MM.1S (cell line): Measurements from ENCODE around the gene INSR.
A peak's percentile ranks its signal among the peaks of the same experiment; 100 is the strongest.

ENCODE experiments used
- DNase-seq: peaks from one replicate; pipeline ENCODE4 v3.0.0-alpha.2; 2015
- H2AFZ ChIP-seq: fragments of 300-600 bp; sonication (generic); 2 replicates; pipeline ENCODE4 v1.6.0; 2016; ENCODE audit warnings: antibody characterized with exemption, low read length
- H3F3A ChIP-seq: fragments of 300-600 bp; sonication (generic); 2 replicates; pipeline ENCODE4 v1.6.1; 2016; ENCODE audit warnings: mild to moderate bottlenecking, antibody characterized with exemption, low read length, moderate library complexity, mixed read lengths; ENCODE audit not compliant: insufficient read depth
- H3K27ac ChIP-seq: fragments of 300-600 bp; sonication (generic); 2 replicates; pipeline ENCODE4 v1.5.1; 2016; ENCODE audit warnings: mild to moderate bottlenecking, low read length
- H3K27me3 ChIP-seq: fragments of 300-600 bp; sonication (generic); replicated peaks from 2 replicates; pipeline ENCODE4 v1.6.0; 2016; ENCODE audit warnings: low read length; ENCODE audit not compliant: insufficient read depth
- H3K36me3 ChIP-seq: fragments of 300-600 bp; sonication (generic); replicated peaks from 2 replicates; pipeline ENCODE4 v1.6.1; 2016; ENCODE audit warnings: mild to moderate bottlenecking, low read length, mixed read lengths; ENCODE audit not compliant: insufficient read depth
- H3K4me1 ChIP-seq: fragments of 300-600 bp; sonication (generic); 2 replicates; pipeline ENCODE4 v1.6.1; 2016; ENCODE audit warnings: low read length, mixed read lengths
- H3K4me2 ChIP-seq: fragments of 300-600 bp; sonication (generic); 2 replicates; pipeline ENCODE4 v1.6.0; 2016; ENCODE audit warnings: low read depth, low read length
- H3K4me3 ChIP-seq: fragments of 300-600 bp; sonication (generic); 2 replicates; pipeline ENCODE4 v1.5.1; 2016; ENCODE audit warnings: low read length, mixed read lengths
- H3K79me2 ChIP-seq: fragments of 300-600 bp; sonication (generic); 2 replicates; pipeline ENCODE4 v1.6.1; 2016; ENCODE audit warnings: mixed run types, low read length, mixed read lengths
- H3K9ac ChIP-seq: fragments of 300-600 bp; sonication (generic); 2 replicates; pipeline ENCODE4 v1.6.1; 2016; ENCODE audit warnings: low read length, mixed read lengths
- H3K9me2 ChIP-seq: fragments of 300-600 bp; sonication (generic); replicated peaks from 2 replicates; pipeline ENCODE4 v1.6.1; 2016; ENCODE audit warnings: mild to moderate bottlenecking, low read length, mixed read lengths; ENCODE audit not compliant: insufficient read depth
- H3K9me3 ChIP-seq: fragments of 300-600 bp; sonication (generic); replicated peaks from 2 replicates; pipeline ENCODE4 v1.6.1; 2016; ENCODE audit warnings: mild to moderate bottlenecking, low read length, mixed read lengths; ENCODE audit not compliant: insufficient read depth
- H4K20me1 ChIP-seq: fragments of 300-600 bp; sonication (generic); 2 replicates; pipeline ENCODE4 v1.6.1; 2016; ENCODE audit warnings: mild to moderate bottlenecking, low read length, moderate library complexity, mixed read lengths; ENCODE audit not compliant: insufficient read depth
- CTCF ChIP-seq: fragments of 300-600 bp; sonication (generic); IDR thresholded peaks from 2 replicates; pipeline ENCODE4 v1.5.1; 2016; ENCODE audit warnings: antibody characterized with exemption, low read length, mixed read lengths
- EZH2 ChIP-seq: fragments of 300-600 bp; sonication (generic); optimal IDR thresholded peaks from 2 replicates; pipeline ENCODE3; 2017; ENCODE audit warnings: low read depth, mild to moderate bottlenecking, antibody characterized with exemption, low read length, mixed read lengths
- EZH2phosphoT487 ChIP-seq: fragments of 300-600 bp; sonication (generic); IDR thresholded peaks from 2 replicates; pipeline ENCODE4 v1.6.1; 2018; ENCODE audit warnings: antibody characterized with exemption, low read length

Gene INSR

GRCh38 chr19:7293762-7294557 lies at the start of gene INSR:
Gene INSR, minus strand, starts transcription at chr19:7294414. Its CDS starts 523 bp downstream, at chr19:7293891.
- H3K9me2 ChIP-seq = no peaks in the 10 kb centered on the region
- peak within 1 kb of the TSS; percentile 83 for H3K4me3 ChIP-seq
- H3K9ac ChIP-seq = peak within 1 kb of the TSS; percentile 89
- H3K27ac ChIP-seq = peak within 1 kb of the TSS; percentile 77
- peaks cover 19% of the 10 kb centered on the region for H3K4me1 ChIP-seq
- no peak for TF ChIP-seq EZH2
- no peak for TF ChIP-seq CTCF
- H3K4me2 ChIP-seq = peak within 1 kb of the TSS; percentile 77
- peaks cover 47% of the 10 kb centered on the region for H3K79me2 ChIP-seq
- peak within 1 kb of the TSS; percentile 95 for H2AFZ ChIP-seq
- H3K36me3 ChIP-seq = no peaks in the 10 kb centered on the region
- peaks cover 4% of the 10 kb centered on the region; the same call in 1 of the 2 replicates for H4K20me1 ChIP-seq
- peaks cover 14% of the 10 kb centered on the region; the same call in 1 of the 2 replicates for H3F3A ChIP-seq
- DNase-seq = peak; percentile 97
- H3K9me3 ChIP-seq = no peaks in the 10 kb centered on the region
- H3K27me3 ChIP-seq = no peaks in the 10 kb centered on the region

- no peak for TF ChIP-seq EZH2
- TF ChIP-seq EZH2phosphoT487 = no peak
- no peak for TF ChIP-seq CTCF
- Histone ChIP-seq H3K79me2 (no peaks in the 10 kb centered on the region), H2AFZ (no peak overlapping the region), H3K27me3 (no peaks in the 10 kb centered on the region), H3K4me3 (no peak overlapping the region), H4K20me1 (no peaks in the 10 kb centered on the region), H3K4me1 (peaks cover 38% of the 10 kb centered on the region), H3K9ac (no peak overlapping the region), H3F3A (peaks cover 18% of the 10 kb centered on the region), H3K9me3 (no peaks in the 10 kb centered on the region), H3K9me2 (no peaks in the 10 kb centered on the region), H3K27ac (no peak overlapping the region), H3K4me2 (no peak overlapping the region), H3K36me3 (no peaks in the 10 kb centered on the region)
- no peak for DNase-seq
These were observed 47.9 kb upstream of the INSR start for GRCh38 chr19:7342143-7342542.

DNA sequence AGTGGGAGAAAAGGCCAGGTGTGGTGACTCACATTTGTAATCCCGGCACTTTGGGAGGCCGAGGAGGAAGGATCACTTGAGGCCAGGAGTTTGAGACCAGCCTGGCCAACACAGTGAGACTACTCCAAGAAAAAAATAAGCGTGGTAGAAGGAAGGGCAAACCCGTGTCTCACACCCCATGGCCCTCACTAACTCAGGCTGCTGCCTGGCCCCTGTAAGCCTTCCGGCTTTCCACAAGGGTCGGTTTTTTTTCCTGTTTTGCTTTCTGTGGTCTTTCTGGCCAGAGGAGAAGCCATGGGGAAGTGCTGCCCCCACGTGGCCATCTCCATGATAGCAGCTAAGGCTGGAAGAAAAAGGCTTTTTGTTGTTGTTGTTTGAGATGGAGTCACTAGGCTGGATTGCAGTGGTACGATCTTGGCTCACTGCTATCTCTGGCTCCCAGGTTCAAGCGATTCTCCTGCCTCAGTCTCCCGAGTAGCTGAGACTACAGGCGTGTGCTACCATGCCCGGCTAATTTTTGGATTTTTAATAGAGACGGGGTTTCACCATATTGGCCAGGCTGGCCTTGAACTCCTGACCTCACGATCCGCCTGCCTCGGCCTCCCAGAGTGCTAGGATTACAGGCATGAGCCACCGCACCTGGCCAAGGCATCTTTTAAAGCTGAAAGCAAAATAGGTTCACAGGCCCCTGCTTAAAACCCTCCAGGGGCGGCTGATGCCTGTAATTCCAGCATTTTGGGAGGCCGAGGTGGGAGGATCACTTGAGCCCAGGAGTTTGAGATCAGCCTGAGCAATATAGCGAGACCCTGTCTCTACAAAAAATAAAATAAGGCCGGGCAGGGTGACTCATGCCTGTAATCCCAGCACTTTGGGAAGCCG lies 47.0 kb upstream of the INSR start:
- Histone ChIP-seq H3K9me2 (no peaks in the 10 kb centered on the region), H3F3A (peaks cover 27% of the 10 kb centered on the region), H2AFZ (peak overlapping the region; percentile 91), H3K27ac (peak overlapping the region; percentile 71; the same call in 1 of the 2 replicates), H3K4me2 (peak overlapping the region; percentile 55; the same call in 1 of the 2 replicates), H3K79me2 (no peaks in the 10 kb centered on the region), H3K4me3 (peak overlapping the region; percentile 35), H3K27me3 (no peaks in the 10 kb centered on the region), H3K9ac (peak overlapping the region; percentile 57), H3K36me3 (no peaks in the 10 kb centered on the region), H3K4me1 (peaks cover 48% of the 10 kb centered on the region), H4K20me1 (no peaks in the 10 kb centered on the region), H3K9me3 (no peaks in the 10 kb centered on the region)
- DNase-seq = peak; percentile 88
- TF ChIP-seq CTCF (peak; percentile 98), EZH2phosphoT487 (no peak)
